HEK293T (cell line): ENCODE measurements around the gene NT5C3A.

ENCODE experiments used
- CTCF ChIA-PET: fragments of 350-600 bp; formaldehyde crosslinking; extraction: SDS; loops from one replicate; lab custom pipeline; 2021; ENCODE audit warnings: antibody characterized with exemption, inconsistent platforms; lab: Yijun Ruan, JAX
- POLR2A ChIA-PET: fragments of 350-600 bp; formaldehyde crosslinking; extraction: SDS; loops from one replicate; lab custom pipeline; 2020; ENCODE audit warnings: antibody characterized with exemption, inconsistent platforms; lab: Yijun Ruan, JAX
- DNase-seq: peaks from one replicate; pipeline ENCODE4 v3.0.0; 2012; ENCODE audit warnings: mixed read lengths; ENCODE audit errors: extremely low spot score
- ARNT ChIP-seq: fragments of 450-650 bp; IDR thresholded peaks from 2 replicates; pipeline ENCODE4 v1.6.1; 2017; ENCODE audit warnings: mild to moderate bottlenecking
- BHLHE40 ChIP-seq: fragments of 450-650 bp; IDR thresholded peaks from 2 replicates; pipeline ENCODE4 v1.6.1; 2016; ENCODE audit warnings: mild to moderate bottlenecking, moderate library complexity, borderline replicate concordance
- CTBP1 ChIP-seq: fragments of 450-650 bp; IDR thresholded peaks from 2 replicates; pipeline ENCODE4 v1.6.1; 2016; ENCODE audit warnings: borderline replicate concordance
- ELF4 ChIP-seq: fragments of 450-650 bp; IDR thresholded peaks from 2 replicates; pipeline ENCODE4 v1.6.1; 2017; ENCODE audit warnings: antibody characterized with exemption
- FOXA1 ChIP-seq: fragments of 450-650 bp; IDR thresholded peaks from 2 replicates; pipeline ENCODE4 v1.6.1; 2016; ENCODE audit warnings: mild to moderate bottlenecking
- FOXK2 ChIP-seq: fragments of 450-650 bp; IDR thresholded peaks from 2 replicates; pipeline ENCODE4 v1.6.1; 2016; ENCODE audit warnings: mild to moderate bottlenecking
- FOXM1 ChIP-seq: fragments of 450-650 bp; IDR thresholded peaks from 2 replicates; pipeline ENCODE4 v1.6.1; 2017; ENCODE audit warnings: mild to moderate bottlenecking, borderline replicate concordance
- HDGF ChIP-seq: fragments of 450-650 bp; IDR thresholded peaks from 2 replicates; pipeline ENCODE4 v1.6.1; 2017; ENCODE audit warnings: antibody characterized with exemption, borderline replicate concordance
- L3MBTL2 ChIP-seq: fragments of 450-650 bp; conservative IDR thresholded peaks from 2 replicates; pipeline ENCODE4 v1.6.1; 2016; ENCODE audit warnings: mild to moderate bottlenecking
- LEF1 ChIP-seq: fragments of 450-650 bp; IDR thresholded peaks from 2 replicates; pipeline ENCODE4 v1.6.1; 2017; ENCODE audit warnings: mild to moderate bottlenecking, borderline replicate concordance
- NFRKB ChIP-seq: fragments of 450-650 bp; IDR thresholded peaks from 2 replicates; pipeline ENCODE4 v1.6.1; 2016; ENCODE audit warnings: mild to moderate bottlenecking, moderate library complexity
- PKNOX1 ChIP-seq: fragments of 450-650 bp; IDR thresholded peaks from 2 replicates; pipeline ENCODE4 v1.6.1; 2016
- SP1 ChIP-seq: fragments of 450-650 bp; IDR thresholded peaks from 2 replicates; pipeline ENCODE4 v1.6.1; 2017
- SUZ12 ChIP-seq: fragments of 450-650 bp; IDR thresholded peaks from 2 replicates; pipeline ENCODE4 v1.6.1; 2016; ENCODE audit warnings: mild to moderate bottlenecking
- TARDBP ChIP-seq: fragments of 450-650 bp; IDR thresholded peaks from 2 replicates; pipeline ENCODE4 v1.6.1; 2016
- ZNF384 ChIP-seq: fragments of 450-650 bp; IDR thresholded peaks from 2 replicates; pipeline ENCODE4 v1.6.1; 2016

NT5C3A gene

GRCh38 chr7:33053721-33054120 lies 8.9 kb downstream of the NT5C3A start:
- POLR2A ChIA-PET: interaction anchor here (2.5 kb wide), 1 partner anchor 9 kb away, joined by 15 read pairs; the partner anchor contains the start of gene NT5C3A
- TF ChIP-seq BHLHE40 (no peak), NFRKB (no peak), ARNT (no peak), ELF4 (no peak), FOXK2 (no peak), SP1 (no peak), FOXM1 (no peak), HDGF (no peak), L3MBTL2 (no peak), CTBP1 (no peak), SUZ12 (no peak), PKNOX1 (no peak)
- no peak for DNase-seq
- CTCF ChIA-PET: no interaction called here

- CTCF ChIA-PET: no interaction called here
- DNase-seq: peak; percentile 32
- POLR2A ChIA-PET: no interaction called here
- TF ChIP-seq CTBP1: no peak
- peak; percentile 64; the same call in 1 of the 2 replicates for TF ChIP-seq ZNF384
Observed at GRCh38 chr7:33050535-33051318, 11.8 kb downstream of the NT5C3A start.

- no peak for DNase-seq
- ChIA-PET POLR2A (no interaction called here), CTCF (interaction anchor here (0.5 to 0.6 kb wide), 2 partner anchors 56 to 75 kb away, joined by 4 to 5 read pairs; no protein-coding TSS in a partner anchor)
- no peak for TF ChIP-seq ARNT
- no peak for TF ChIP-seq NFRKB
- TF ChIP-seq ELF4: no peak
- no peak for TF ChIP-seq FOXK2
- no peak for TF ChIP-seq PKNOX1
Observed at GRCh38 chr7:33048704-33049103, 13.9 kb downstream of the NT5C3A start.

DNA sequence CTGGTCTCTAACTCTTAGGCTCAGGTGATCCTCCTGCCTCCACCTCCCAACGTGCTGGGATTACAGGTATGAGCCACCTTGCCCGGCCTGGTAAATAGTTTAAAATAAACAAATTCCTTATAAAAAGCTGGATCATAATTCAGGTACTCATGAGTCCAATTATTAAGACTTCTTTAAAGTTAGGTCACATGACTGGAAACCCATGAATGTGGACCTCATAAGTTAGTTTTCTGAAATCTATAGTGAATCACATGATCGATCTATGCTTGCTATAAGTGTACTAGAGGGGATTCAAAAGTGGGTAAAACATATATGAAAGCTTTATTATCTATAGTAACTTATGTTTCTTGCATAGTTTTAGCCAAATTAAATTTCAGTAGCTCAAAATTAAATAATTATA lies 14.3 kb downstream of the NT5C3A start:
- CTCF ChIA-PET: interaction anchor here (0.5 to 0.6 kb wide), 2 partner anchors 14 to 56 kb away, joined by 3 to 5 read pairs; no protein-coding TSS in a partner anchor
- TF ChIP-seq L3MBTL2 (no peak), FOXK2 (no peak), FOXA1 (no peak), PKNOX1 (no peak), ZNF384 (no peak), SP1 (no peak), HDGF (no peak)
- no peak for DNase-seq
- POLR2A ChIA-PET: no interaction called here

DNA sequence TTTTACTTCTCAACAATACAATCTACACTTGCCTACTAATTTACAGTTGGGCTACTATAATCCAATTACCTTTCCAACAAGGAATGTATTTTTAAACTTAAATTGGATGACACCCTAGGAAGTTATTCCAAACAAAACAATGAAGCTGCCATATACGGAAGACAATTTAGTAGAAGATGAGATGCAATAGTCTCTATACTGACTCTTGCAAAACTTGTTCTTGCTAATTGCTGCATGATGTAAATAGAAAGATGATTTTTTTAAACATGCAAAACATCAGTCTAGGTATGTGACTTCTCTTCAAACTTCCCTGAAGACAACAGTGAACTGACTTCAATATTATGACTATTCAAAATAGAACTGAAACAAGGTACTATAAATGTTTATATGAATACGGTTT lies 17.6 kb downstream of the NT5C3A start:
- ChIA-PET POLR2A (no interaction called here), CTCF (interaction anchor here (0.7 to 1.3 kb wide), 2 partner anchors 17 to 199 kb away, joined by 3 to 4 read pairs; no protein-coding TSS in a partner anchor)
- DNase-seq: no peak
- TF ChIP-seq FOXM1 (no peak), FOXK2 (no peak), BHLHE40 (no peak), ZNF384 (no peak), SUZ12 (no peak), CTBP1 (no peak), HDGF (no peak), ARNT (no peak), FOXA1 (no peak), LEF1 (no peak), PKNOX1 (no peak), SP1 (no peak), L3MBTL2 (no peak), TARDBP (no peak), NFRKB (no peak), ELF4 (no peak)

DNA sequence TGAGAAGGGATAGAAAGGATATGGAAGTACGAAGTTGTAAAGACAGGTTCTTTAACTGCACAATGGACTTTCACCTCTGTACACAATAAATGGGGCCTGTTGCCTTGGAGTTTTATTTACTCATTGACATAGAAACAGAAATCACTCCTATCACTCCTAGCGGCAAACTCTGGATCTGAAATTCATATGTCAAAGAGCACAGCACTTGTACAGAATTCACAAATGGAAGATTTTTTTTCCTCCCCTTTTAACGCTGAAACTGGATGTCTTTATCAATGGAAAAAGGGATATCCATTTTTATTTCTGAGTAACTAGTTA lies 18.2 kb downstream of the NT5C3A start:
- ChIA-PET POLR2A (no interaction called here), CTCF (no interaction called here)
- TF ChIP-seq LEF1: no peak
- TF ChIP-seq HDGF: no peak
- TF ChIP-seq ARNT: no peak
- TF ChIP-seq FOXA1: no peak
- TF ChIP-seq FOXK2: no peak
- no peak for TF ChIP-seq CTBP1
- peak; percentile 7 for DNase-seq
